ENCODE data around the gene ALDH1L1. TPM values are rescaled to one million over a fixed set of nuclear protein-coding genes. Genes with fewer than 3 reads are reported as not detected.

The ALDH1L1 gene
- total RNA-seq, 1 donor from 2014 or later, result 5.0 TPM

GRCh38 chr3:126054870-126055269 is 125.5 kb downstream of the ALDH1L1 start:
- Mint-ChIP-seq H3K9me3 (no peaks in the 10 kb centered on the region), H3K27me3 (no peaks in the 10 kb centered on the region), H3K4me1 (ENCODE audit: unreplicated experiment) (peaks cover 15% of the 10 kb centered on the region), H3K36me3 (peaks cover 11% of the 10 kb centered on the region), H3K4me3 (no peak overlapping the region), H3K27ac (no peak overlapping the region)
- DNase-seq (ENCODE audit: extremely low spot score, unreplicated experiment), result no peak
- TF ChIP-seq, protein P1, sequence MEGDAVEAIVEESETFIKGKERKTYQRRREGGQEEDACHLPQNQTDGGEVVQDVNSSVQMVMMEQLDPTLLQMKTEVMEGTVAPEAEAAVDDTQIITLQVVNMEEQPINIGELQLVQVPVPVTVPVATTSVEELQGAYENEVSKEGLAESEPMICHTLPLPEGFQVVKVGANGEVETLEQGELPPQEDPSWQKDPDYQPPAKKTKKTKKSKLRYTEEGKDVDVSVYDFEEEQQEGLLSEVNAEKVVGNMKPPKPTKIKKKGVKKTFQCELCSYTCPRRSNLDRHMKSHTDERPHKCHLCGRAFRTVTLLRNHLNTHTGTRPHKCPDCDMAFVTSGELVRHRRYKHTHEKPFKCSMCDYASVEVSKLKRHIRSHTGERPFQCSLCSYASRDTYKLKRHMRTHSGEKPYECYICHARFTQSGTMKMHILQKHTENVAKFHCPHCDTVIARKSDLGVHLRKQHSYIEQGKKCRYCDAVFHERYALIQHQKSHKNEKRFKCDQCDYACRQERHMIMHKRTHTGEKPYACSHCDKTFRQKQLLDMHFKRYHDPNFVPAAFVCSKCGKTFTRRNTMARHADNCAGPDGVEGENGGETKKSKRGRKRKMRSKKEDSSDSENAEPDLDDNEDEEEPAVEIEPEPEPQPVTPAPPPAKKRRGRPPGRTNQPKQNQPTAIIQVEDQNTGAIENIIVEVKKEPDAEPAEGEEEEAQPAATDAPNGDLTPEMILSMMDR (conservative IDR thresholded peaks at IDR 0.05), result no peak

DNA sequence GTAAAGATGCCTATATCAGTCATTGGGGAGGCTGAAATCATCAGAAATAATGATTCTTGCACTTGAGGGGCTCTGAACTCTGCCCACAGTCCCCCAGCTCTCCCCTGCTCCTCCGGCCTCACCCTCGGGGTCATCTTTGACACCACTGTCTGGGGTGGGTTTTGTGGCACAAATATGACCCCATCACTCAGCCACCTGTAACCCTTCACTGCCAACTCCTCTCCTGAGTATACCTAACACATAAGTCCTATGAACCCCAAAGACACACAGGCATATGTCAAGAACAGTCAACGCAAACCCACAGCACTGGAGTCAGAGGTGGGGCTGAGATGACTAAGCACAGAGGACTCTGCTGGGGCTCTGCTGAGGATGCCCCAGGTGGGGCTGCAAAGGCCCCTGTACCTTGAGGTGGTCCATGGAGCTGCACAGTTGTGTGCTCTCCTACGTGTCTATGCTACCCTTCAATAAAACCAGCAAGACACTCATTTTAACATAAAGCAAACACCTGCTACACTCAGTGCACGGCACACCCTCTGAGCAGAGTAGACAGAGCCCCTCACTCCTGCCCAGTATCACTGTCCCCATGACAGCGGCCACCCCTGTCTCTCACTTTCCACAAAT is 126.3 kb downstream of the ALDH1L1 start:
- DNase-seq (ENCODE audit: extremely low spot score, unreplicated experiment), result no peak
- H3K27me3 Mint-ChIP-seq, result no peaks in the 10 kb centered on the region
- H3K4me1 Mint-ChIP-seq (ENCODE audit: unreplicated experiment), result peaks cover 10% of the 10 kb centered on the region
- peaks cover 11% of the 10 kb centered on the region for H3K36me3 Mint-ChIP-seq
- TF ChIP-seq, protein P1 (conservative IDR thresholded peaks at IDR 0.05), result no peak
- no peak overlapping the region for H3K27ac Mint-ChIP-seq
- no peak overlapping the region for H3K4me3 Mint-ChIP-seq
- no peaks in the 10 kb centered on the region for H3K9me3 Mint-ChIP-seq

Other genes starting within 250 kb of the ALDH1L1 start
- gene ROPN1B, start 211.4 kb downstream of the ALDH1L1 start, total RNA-seq (ENCODE audit: low replicate concordance), result 0.53 and 1.2 TPM in 2 replicates
- gene SLC41A3, start 96.5 kb downstream of the ALDH1L1 start, total RNA-seq (ENCODE audit: low replicate concordance), result 53.6 and 56.4 TPM in 2 replicates
- 2.4 and 7.9 TPM in 2 replicates for gene KLF15, start 176.8 kb upstream of the ALDH1L1 start, total RNA-seq (ENCODE audit: low replicate concordance)
- gene CFAP100, start 214.3 kb upstream of the ALDH1L1 start, total RNA-seq (ENCODE audit: low replicate concordance), result 4.3 TPM in 1 of 2 replicates, not detected in the other

Measured in type B pancreatic cell (in vitro differentiated cells).